Natural killer cell (primary cell): ENCODE data around the gene JPH4. TPM values are rescaled to one million over a fixed set of nuclear protein-coding genes. Genes with fewer than 3 reads are reported as not detected.

Source experiments
- ATAC-seq, 3 donors: fragments of 150-1000 bp in 2 of 3; fragments of 200-7000 bp in 1 of 3; cut with Tn5 transposase; 1 replicate in 1 of 3; 2 replicates in 2 of 3; pipeline ENCODE4 v1.10.0; 2021; ENCODE audit warnings: mild to moderate bottlenecking in 2 of 3, moderate library complexity in 2 of 3
- DNase-seq, 2 donors: peaks; one replicate each; pipeline versions ENCODE4 v3.0.0 to v3.0.0-alpha.2; 2013 to 2021; ENCODE audit warnings: mixed read lengths in 1 of 2
- H3K27ac ChIP-seq: one replicate; pipeline ENCODE4 v1.5.1; 2013; ENCODE audit warnings: mild to moderate bottlenecking, low read length
- H3K27me3 ChIP-seq: one replicate; pipeline ENCODE4 v1.6.1; 2013; ENCODE audit warnings: low read length; ENCODE audit not compliant: control insufficient read depth, insufficient read depth
- H3K36me3 ChIP-seq: one replicate; pipeline ENCODE4 v1.6.1; 2013; ENCODE audit warnings: low read length; ENCODE audit not compliant: control insufficient read depth, insufficient read depth
- H3K4me1 ChIP-seq: one replicate; pipeline ENCODE4 v1.6.1; 2013; ENCODE audit warnings: low read length; ENCODE audit not compliant: control insufficient read depth, insufficient read depth
- H3K4me3 ChIP-seq: one replicate; pipeline ENCODE4 v1.5.1; 2013; ENCODE audit warnings: low read length
- H3K9me3 ChIP-seq: one replicate; pipeline ENCODE4 v1.6.1; 2013; ENCODE audit warnings: low read length; ENCODE audit not compliant: control insufficient read depth, insufficient read depth
- H3K27ac Mint-ChIP-seq, 2 donors: one replicate each; pipeline ENCODE4 v1.8.0; 2022; ENCODE audit warnings: mild to moderate bottlenecking in 2 of 2, mixed read lengths in 2 of 2, moderate library complexity in 1 of 2
- H3K27me3 Mint-ChIP-seq, 2 donors: one replicate each; pipeline ENCODE4 v1.8.0; 2022; ENCODE audit warnings: low read depth in 2 of 2, mixed read lengths in 2 of 2
- H3K36me3 Mint-ChIP-seq: one replicate; pipeline ENCODE4 v1.8.0; 2022; ENCODE audit warnings: mixed read lengths
- H3K4me1 Mint-ChIP-seq, 2 donors: one replicate each; pipeline ENCODE4 v1.8.0; 2022; ENCODE audit warnings: mixed read lengths in 2 of 2
- H3K4me3 Mint-ChIP-seq: one replicate; pipeline ENCODE4 v1.8.0; 2022; ENCODE audit warnings: mild to moderate bottlenecking, moderate library complexity, mixed read lengths
- H3K9me3 Mint-ChIP-seq, 2 donors: one replicate each; pipeline ENCODE4 v1.8.0; 2022; ENCODE audit warnings: mixed read lengths in 2 of 2
- CTCF ChIP-seq: fragments of 200-600 bp; IDR thresholded peaks from one replicate; pipeline ENCODE4 v1.8.0; 2022; ENCODE audit warnings: antibody characterized with exemption
- WGBS: methylation state at CpG from one replicate; pipeline ENCODE4 v1.1.7; 2013; ENCODE audit warnings: missing lambda C conversion rate; ENCODE audit not compliant: insufficient coverage; 5-methylcytosine and 5-hydroxymethylcytosine counted together
- intact Hi-C: fragments of 100-400 bp; cut with micrococcal nuclease; formaldehyde crosslinking; loops from one replicate; pipeline ENCODE4 v1.14.2; 2022
- total RNA-seq, 4 donors: library from RNA; stranded (reverse); fragments of 120-200 nt in 1 of 4; gene quantifications; one replicate each; pipeline versions ENCODE4 v1.2.3 to v1.2.4, GENCODE V29; 2013 to 2022

Gene JPH4
- total RNA-seq, 3 donors from 2014 or later (not counting 1 experiment from before 2014, with no cell fraction given) = 0.25 TPM; not detected in 2

- Histone ChIP-seq H3K36me3 (no peaks in the 10 kb centered on the region), H3K27ac (no peak overlapping the region), H3K9me3 (no peaks in the 10 kb centered on the region), H3K4me3 (no peak overlapping the region), H3K4me1 (peaks cover 25% of the 10 kb centered on the region), H3K27me3 (no peaks in the 10 kb centered on the region)
- Mint-ChIP-seq H3K4me1 (peaks cover 28 to 29% of the 10 kb centered on the region in 2 donors), H3K27ac (no peak overlapping the region), H3K27me3 (peaks cover 2 to 5% of the 10 kb centered on the region in 2 donors), H3K4me3 (no peak overlapping the region), H3K9me3 (peaks cover 0 to 3% of the 10 kb centered on the region in 2 donors), H3K36me3 (no peaks in the 10 kb centered on the region)
- intact Hi-C loops = no loop called here
- 88% methylated on average over 5 of the region's 6 CpGs for WGBS
- no peak for ATAC-seq
- no peak for TF ChIP-seq CTCF
- DNase-seq = no peak
These were observed 34.9 kb upstream of the JPH4 start for GRCh38 chr14:23613242-23614070.

- Histone ChIP-seq H3K9me3 (no peaks in the 10 kb centered on the region), H3K27me3 (no peaks in the 10 kb centered on the region), H3K4me1 (peaks cover 25% of the 10 kb centered on the region), H3K27ac (no peak overlapping the region), H3K4me3 (no peak overlapping the region), H3K36me3 (no peaks in the 10 kb centered on the region)
- Mint-ChIP-seq H3K36me3 (no peaks in the 10 kb centered on the region), H3K4me3 (no peak overlapping the region), H3K9me3 (peaks cover 0 to 3% of the 10 kb centered on the region in 2 donors), H3K4me1 (peaks cover 28 to 29% of the 10 kb centered on the region in 2 donors), H3K27ac (no peak overlapping the region), H3K27me3 (no peaks in the 10 kb centered on the region)
- DNase-seq (no peak), ATAC-seq (no peak)
- no peak for TF ChIP-seq CTCF
- intact Hi-C loops = no loop called here
- WGBS = 92% methylated on average over 1 of the region's 1 CpG
These were observed 34.2 kb upstream of the JPH4 start for GRCh38 chr14:23612802-23613201.

- Mint-ChIP-seq H3K9me3 (peaks cover 0 to 3% of the 10 kb centered on the region in 2 donors), H3K27me3 (peaks cover 0 to 1% of the 10 kb centered on the region in 2 donors), H3K4me3 (no peak overlapping the region), H3K36me3 (no peaks in the 10 kb centered on the region), H3K4me1 (peaks cover 28 to 29% of the 10 kb centered on the region in 2 donors), H3K27ac (no peak overlapping the region)
- DNase-seq = no peak
- H3K4me3 ChIP-seq = no peak overlapping the region
- 95% methylated on average over 4 of the region's 4 CpGs for WGBS
- H3K27ac ChIP-seq = no peak overlapping the region
- no peaks in the 10 kb centered on the region for H3K27me3 ChIP-seq
- no peak for TF ChIP-seq CTCF
- H3K4me1 ChIP-seq = peaks cover 25% of the 10 kb centered on the region
- intact Hi-C loops = no loop called here
- H3K9me3 ChIP-seq = no peaks in the 10 kb centered on the region
- no peak for ATAC-seq
- no peaks in the 10 kb centered on the region for H3K36me3 ChIP-seq
These were observed 33.8 kb upstream of the JPH4 start for GRCh38 chr14:23612354-23612732.
